UCSD-AML1 (cell line): ENCODE results near the gene NGEF.

ENCODE experiments used
- DNase-seq: peaks from one replicate; lab custom pipeline; 2025; ENCODE audit not compliant: unreplicated experiment; lab: John Stamatoyannopoulos, UW

NGEF gene

DNA sequence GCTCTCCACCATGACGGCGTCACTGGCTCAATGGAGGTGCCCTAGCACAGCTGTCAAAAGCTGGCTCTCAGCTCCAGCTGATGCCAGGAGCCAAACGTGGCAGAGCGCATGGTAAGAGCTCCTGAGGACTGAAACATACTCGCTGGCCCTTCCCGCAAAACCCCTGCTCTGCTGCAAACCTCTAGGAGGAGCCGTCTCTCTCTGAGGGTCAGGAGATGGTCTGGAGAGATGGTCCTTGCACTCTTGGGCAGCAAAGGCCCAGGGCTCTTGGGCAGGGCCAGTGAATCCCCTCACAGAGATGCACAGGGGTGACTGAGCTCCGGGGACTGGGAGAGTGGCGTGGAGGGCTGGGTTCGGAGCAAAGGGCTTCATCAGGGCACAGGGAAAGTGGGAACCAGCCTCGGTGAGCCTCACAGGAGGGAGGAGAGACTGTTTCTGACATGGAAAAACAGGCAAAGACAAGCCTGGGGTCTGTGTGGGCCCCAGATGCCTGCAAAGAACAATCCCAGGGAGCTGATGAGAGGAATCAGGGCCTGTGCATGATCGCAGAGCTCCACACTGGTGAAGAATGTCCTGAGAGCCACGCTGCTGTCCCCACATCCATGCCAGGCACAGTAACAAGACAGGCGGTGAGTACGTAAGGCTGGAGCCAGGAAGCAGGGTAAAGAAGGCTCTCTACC lies 125.7 kb downstream of the NGEF start:
- DNase-seq: no peak

- DNase-seq: no peak
These were observed 126.4 kb downstream of the NGEF start for GRCh38 chr2:232886632-232887031.

DNA sequence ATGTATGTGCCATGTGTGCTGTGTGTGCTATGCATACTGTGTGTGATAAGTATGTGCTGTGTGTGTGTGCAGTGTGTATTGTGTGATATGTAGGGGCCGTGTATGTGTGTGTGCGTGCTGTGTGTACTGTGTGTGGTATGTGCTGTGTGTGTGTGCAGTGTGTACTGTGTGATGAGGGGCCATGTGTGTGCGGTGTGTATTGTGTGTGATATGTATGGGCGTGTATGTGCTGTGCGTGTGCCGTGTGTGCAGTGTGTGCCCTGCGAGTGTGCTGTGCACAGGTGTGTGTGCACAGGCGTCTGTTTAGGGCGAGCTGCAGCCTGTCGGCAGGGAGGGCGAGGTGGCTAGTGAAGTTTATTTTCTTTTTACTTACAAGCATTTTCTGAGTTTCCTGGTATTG lies 126.9 kb downstream of the NGEF start:
- DNase-seq: no peak

DNA sequence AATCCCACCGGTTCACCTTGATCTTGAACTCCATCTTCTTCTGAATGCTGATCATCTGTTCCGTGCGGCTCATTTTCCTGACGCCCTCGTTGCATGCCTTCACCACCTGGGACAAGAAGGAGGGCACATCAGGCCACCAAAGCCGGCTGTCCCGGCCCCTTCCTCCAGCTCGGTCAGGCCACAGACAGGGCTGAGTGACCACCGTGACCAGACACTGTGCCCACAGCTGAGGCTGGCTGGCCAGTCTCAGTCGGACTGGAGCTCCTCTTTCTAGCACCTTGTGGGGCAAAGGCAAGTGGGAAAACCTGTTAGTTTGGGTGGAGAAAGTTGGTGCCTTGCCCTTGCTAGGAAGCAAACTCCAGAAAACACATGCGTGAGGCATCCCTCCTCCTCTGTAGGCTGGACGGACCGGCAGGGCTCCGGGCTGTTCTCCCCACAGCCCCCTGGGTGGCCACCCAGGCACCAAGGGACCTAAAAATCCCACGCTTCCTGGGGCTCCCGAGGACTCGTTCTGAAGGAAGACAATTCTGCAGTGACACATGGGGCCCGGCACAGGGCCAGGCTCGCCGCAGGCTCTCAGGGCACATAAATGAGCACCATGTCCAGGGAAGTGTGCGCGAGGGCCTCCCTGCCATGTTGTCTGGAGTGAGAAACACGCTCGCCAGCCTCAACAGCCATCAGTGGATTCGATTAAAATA lies 127.6 kb downstream of the NGEF start:
- no peak for DNase-seq

DNA sequence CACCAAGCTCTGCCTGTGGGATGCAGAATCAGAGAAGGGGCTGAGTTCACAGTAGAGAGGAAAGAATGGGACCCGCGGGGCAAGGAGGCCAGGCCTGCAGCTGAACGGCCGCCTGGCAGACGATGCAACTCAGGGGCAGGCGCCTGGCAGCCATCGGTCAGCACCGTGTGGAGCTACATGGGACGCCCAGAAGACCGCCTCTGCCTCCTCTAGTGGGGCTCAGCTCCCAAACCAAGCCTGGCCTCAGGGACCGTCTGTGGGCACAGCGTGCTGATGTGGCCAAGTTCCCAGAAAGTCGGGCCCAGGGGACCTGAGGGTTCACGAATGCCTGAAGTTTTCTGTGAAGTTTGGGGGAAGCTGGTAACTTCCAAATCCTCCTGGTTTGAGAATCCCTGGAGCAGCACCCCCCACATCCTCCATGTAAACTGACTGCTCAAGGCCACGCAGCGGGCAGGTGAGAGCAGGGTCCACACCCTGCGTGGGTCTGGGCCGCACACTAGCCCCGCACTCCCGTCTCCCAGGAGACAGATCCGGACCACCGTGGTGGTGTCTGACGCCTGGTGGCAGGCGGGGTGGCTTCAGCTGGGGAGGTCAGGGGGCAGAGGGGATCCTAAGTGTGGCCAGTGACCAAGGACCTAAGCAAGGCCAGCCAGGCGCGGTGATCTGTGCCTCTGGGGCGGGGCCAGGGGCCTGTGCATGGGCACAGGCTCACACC lies 128.3 kb downstream of the NGEF start:
- no peak for DNase-seq

GRCh38 chr2:232884001-232884421 lies 129.0 kb downstream of the NGEF start:
- no peak for DNase-seq

GRCh38 chr2:232883116-232883721 lies 129.8 kb downstream of the NGEF start:
- DNase-seq: no peak

- DNase-seq: no peak
These were observed 130.4 kb downstream of the NGEF start for GRCh38 chr2:232882505-232883115.

DNA sequence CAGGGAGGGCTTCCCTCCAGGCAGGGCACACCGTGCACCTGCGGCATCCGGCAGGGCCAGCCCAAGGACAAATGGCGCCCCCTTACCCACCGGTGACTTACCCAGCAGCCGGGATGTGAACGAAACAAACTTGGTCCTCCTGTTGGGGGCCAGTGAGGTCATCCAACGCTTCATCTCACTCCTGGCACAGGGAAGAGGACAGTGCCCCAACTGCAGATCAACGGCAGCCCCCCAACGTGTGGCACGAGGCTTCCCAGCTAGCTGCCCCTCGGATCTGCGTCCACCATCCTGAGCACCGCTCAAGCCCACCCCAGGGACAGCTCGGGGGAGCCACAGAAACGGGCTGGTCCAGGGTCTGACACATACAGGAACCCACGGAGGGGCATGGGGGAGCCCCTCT lies 131.0 kb downstream of the NGEF start:
- DNase-seq: no peak

GRCh38 chr2:232880764-232881351 lies 132.2 kb downstream of the NGEF start:
- no peak for DNase-seq

DNA sequence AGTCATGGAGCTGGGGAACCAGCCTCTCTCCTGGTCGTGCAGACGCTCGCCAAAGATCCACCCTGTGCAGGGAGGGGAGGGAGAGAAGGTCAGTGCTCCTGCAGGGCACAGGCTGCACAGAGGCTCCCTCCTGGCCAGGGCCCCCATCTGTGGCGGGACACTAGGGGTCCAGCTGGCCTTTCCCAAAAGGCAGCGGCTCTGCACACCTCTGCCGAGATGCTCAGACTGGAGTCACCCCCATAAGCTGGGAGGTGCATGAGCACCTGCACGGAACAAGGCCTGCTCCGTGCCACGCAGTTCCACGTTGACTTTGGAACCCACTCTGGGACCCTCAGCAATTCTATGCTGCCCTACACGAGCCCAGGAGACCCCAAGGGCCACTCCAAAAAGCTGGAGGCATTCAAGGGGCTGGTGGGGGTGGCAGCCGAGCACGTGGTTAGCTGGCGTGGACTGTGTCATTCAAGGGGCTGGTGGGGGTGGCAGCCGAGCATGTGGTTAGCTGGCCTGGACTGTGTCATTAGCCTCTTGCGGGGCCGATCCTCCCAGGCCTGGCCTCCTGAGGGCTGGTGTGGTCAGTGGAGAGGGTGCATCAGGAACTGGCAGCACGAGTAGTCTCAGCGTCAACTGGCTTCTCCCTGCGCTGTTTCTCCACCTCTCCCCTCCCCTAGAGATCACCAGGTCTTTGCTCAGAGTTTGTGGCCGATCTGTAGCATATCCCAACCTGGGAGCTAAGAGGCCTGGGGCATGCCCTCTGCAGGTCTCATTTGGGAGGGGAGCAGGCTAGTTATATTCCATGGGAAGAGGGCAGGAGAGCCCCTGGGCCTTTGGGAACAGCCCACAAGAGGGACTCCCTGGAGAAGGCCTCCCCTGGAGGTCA lies 133.2 kb downstream of the NGEF start:
- no peak for DNase-seq

GRCh38 chr2:232878855-232879617 lies 134.0 kb downstream of the NGEF start:
- no peak for DNase-seq

DNA sequence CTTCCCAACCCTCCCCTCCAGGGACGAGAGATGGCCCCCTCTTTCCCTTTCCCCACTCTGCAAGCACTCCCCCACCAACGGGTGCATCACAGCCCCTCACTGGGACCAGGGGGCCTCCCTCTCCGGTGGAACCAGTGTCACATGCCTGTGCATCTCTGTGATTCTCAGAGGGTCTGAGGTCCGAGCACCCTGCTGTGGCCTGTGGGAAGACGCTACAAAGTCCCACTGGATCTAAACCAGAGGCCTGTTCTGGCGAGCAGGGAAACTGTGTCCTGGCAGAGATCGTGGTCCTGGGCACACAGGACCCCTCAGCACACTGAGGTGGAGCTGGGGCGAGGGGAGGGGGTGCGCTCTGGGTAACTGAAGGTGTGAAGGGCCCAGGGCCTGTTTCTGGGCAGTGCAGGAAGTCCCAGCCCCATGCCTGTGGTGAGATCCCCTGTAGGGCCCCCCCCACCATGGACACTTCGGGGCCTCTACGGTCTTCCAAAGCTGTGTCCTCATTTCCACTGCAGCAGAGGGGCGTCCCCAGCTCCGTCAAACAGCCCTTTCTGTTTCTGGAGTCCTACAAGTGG lies 135.0 kb downstream of the NGEF start:
- no peak for DNase-seq

- no peak for DNase-seq
These were observed 136.0 kb downstream of the NGEF start for GRCh38 chr2:232876978-232877441.

DNA sequence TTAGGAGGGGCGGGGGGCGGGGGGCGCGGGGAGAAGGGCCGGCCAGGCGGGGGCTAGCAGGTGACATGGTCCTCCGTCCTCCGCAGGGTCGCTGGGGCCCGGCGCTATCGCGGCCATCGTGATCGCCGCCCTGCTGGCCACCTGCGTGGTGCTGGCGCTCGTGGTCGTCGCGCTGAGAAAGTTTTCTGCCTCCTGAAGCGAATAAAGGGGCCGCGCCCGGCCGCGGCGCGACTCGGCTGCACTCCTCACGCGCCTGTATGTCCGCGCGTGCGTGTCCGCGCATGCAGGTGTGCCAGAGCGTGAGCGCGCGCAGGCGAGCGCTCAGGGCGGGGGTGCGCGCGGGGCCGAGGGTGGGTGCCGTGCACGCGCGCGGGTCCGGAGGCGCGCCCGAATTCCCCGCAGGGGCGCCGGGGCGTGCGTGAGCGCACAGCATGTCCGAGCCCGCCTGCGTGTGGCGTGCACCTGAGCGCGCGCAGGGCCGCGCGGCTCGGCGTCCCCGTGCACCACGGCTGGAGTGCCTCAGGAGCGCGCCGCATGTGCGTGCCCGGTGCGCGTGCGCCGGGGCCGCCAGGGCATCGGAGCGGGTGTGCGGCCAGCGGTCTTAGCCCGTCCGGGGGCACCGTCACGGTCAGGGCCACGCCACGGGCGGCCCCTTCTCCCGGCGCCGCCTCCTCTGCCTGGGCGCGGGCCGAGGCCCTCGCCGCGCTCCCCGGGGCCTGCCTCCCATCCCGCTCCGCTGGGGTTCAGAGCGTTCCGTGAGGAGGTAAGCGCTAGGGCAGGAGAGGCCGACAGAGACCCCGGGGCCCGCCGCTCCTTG lies 136.7 kb downstream of the NGEF start:
- no peak for DNase-seq

- no peak for DNase-seq
These were observed 137.6 kb downstream of the NGEF start for GRCh38 chr2:232875256-232876121.

- no peak for DNase-seq
These were observed 138.3 kb downstream of the NGEF start for GRCh38 chr2:232874677-232875223.
